ENCODE data around the gene CTNS. TPM values are rescaled to one million over a fixed set of nuclear protein-coding genes. Genes with fewer than 3 reads are reported as not detected.

The CTNS gene
- total and polyA plus RNA-seq, 2 of the 13 experiments (the other 11 are each of a cell fraction or from before 2014, with no cell fraction given) = 9.5 to 13.7 TPM

DNA sequence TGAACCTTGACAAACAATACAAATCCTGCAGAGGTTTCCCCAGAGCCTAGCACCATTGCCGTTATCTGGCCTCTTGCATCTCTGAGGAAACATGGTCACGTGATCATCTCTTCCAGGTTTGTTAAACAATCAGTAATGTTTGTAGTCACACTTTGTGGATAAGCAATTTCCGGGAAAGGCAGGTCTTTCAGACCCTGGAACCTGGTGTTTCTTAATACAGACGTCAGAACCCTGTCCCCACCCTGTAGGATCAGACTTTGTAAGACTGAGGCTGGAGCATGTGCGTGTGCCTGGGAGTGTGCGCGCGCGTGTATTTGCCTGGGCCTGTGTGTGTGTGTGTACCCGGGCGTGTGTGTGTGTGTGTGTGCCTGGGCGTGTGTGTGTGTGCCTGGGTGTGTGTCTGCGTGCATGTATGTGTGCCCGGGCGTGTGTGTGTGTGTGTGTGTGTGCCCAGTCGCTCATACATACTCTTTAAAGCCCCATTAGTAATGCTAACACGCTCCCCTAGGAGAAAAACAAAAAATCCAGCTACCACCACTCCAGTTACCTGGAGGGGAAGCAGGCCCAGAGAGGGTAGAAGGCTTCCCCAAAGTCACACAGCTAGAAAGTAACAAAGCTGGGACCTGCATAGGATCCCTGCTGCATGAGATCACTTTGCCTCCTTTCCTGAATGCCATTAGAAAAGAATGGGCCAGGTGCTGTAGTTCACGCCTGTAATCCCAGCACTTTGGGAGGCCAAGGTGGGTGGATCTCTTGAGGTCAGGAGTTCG lies 5.3 kb downstream of the CTNS start (continued):
- TF ChIP-seq, protein P1, sequence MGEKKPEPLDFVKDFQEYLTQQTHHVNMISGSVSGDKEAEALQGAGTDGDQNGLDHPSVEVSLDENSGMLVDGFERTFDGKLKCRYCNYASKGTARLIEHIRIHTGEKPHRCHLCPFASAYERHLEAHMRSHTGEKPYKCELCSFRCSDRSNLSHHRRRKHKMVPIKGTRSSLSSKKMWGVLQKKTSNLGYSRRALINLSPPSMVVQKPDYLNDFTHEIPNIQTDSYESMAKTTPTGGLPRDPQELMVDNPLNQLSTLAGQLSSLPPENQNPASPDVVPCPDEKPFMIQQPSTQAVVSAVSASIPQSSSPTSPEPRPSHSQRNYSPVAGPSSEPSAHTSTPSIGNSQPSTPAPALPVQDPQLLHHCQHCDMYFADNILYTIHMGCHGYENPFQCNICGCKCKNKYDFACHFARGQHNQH (CRISPR knock-in tag; IDR thresholded peaks at IDR 0.05) = no peak
- TF ChIP-seq RARA (CRISPR knock-in tag; IDR thresholded peaks at IDR 0.05) (peak; percentile 49), PRMT3 (CRISPR knock-in tag; IDR thresholded peaks at IDR 0.05; ENCODE audit: borderline replicate concordance, low read depth) (no peak), SNAPC2 (CRISPR knock-in tag; IDR thresholded peaks at IDR 0.05) (no peak), TRIM24 (CRISPR knock-in tag; IDR thresholded peaks at IDR 0.05) (no peak), THRA (CRISPR knock-in tag; IDR thresholded peaks at IDR 0.05; ENCODE audit: borderline replicate concordance) (no peak), GABPB1 (CRISPR knock-in tag; IDR thresholded peaks at IDR 0.05) (no peak; the same call in 1 of the 2 replicates), CREB1 (IDR thresholded peaks at IDR 0.05) (peak; percentile 64), CREB1 (CRISPR knock-in tag; IDR thresholded peaks at IDR 0.05) (peak; percentile 56; the same call in 1 of the 2 replicates), ZBTB21 (CRISPR knock-in tag; IDR thresholded peaks at IDR 0.05) (peak; percentile 77), CEBPB (IDR thresholded peaks at IDR 0.05; ENCODE audit: borderline replicate concordance, low read depth, low read length) (0 out of 2 replicates have a peak, but pooled peaks have one; percentile 28), SIN3A (IDR thresholded peaks at IDR 0.05; ENCODE audit: borderline replicate concordance, low read depth, low read length) (0 out of 2 replicates have a peak, but pooled peaks have one; percentile 16), SOX5 (CRISPR knock-in tag; IDR thresholded peaks at IDR 0.05; ENCODE audit: borderline replicate concordance) (peak; percentile 89), ZNF414 (CRISPR knock-in tag; IDR thresholded peaks at IDR 0.05) (peak; percentile 47; the same call in 1 of the 2 replicates)
- TF ChIP-seq, protein P2, sequence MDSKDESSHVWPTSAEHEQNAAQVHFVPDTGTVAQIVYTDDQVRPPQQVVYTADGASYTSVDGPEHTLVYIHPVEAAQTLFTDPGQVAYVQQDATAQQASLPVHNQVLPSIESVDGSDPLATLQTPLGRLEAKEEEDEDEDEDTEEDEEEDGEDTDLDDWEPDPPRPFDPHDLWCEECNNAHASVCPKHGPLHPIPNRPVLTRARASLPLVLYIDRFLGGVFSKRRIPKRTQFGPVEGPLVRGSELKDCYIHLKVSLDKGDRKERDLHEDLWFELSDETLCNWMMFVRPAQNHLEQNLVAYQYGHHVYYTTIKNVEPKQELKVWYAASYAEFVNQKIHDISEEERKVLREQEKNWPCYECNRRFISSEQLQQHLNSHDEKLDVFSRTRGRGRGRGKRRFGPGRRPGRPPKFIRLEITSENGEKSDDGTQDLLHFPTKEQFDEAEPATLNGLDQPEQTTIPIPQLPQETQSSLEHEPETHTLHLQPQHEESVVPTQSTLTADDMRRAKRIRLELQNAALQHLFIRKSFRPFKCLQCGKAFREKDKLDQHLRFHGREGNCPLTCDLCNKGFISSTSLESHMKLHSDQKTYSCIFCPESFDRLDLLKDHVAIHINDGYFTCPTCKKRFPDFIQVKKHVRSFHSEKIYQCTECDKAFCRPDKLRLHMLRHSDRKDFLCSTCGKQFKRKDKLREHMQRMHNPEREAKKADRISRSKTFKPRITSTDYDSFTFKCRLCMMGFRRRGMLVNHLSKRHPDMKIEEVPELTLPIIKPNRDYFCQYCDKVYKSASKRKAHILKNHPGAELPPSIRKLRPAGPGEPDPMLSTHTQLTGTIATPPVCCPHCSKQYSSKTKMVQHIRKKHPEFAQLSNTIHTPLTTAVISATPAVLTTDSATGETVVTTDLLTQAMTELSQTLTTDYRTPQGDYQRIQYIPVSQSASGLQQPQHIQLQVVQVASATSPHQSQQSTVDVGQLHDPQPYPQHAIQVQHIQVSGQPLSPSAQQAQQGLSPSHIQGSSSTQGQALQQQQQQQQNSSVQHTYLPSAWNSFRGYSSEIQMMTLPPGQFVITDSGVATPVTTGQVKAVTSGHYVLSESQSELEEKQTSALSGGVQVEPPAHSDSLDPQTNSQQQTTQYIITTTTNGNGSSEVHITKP (CRISPR knock-in tag; IDR thresholded peaks at IDR 0.05; ENCODE audit: low read depth) = no peak
- TF ChIP-seq, protein P3, sequence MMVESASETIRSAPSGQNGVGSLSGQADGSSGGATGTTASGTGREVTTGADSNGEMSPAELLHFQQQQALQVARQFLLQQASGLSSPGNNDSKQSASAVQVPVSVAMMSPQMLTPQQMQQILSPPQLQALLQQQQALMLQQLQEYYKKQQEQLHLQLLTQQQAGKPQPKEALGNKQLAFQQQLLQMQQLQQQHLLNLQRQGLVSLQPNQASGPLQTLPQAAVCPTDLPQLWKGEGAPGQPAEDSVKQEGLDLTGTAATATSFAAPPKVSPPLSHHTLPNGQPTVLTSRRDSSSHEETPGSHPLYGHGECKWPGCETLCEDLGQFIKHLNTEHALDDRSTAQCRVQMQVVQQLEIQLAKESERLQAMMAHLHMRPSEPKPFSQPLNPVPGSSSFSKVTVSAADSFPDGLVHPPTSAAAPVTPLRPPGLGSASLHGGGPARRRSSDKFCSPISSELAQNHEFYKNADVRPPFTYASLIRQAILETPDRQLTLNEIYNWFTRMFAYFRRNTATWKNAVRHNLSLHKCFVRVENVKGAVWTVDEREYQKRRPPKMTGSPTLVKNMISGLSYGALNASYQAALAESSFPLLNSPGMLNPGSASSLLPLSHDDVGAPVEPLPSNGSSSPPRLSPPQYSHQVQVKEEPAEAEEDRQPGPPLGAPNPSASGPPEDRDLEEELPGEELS (CRISPR knock-in tag; IDR thresholded peaks at IDR 0.05) = peak; percentile 77
- TF ChIP-seq, protein P4, sequence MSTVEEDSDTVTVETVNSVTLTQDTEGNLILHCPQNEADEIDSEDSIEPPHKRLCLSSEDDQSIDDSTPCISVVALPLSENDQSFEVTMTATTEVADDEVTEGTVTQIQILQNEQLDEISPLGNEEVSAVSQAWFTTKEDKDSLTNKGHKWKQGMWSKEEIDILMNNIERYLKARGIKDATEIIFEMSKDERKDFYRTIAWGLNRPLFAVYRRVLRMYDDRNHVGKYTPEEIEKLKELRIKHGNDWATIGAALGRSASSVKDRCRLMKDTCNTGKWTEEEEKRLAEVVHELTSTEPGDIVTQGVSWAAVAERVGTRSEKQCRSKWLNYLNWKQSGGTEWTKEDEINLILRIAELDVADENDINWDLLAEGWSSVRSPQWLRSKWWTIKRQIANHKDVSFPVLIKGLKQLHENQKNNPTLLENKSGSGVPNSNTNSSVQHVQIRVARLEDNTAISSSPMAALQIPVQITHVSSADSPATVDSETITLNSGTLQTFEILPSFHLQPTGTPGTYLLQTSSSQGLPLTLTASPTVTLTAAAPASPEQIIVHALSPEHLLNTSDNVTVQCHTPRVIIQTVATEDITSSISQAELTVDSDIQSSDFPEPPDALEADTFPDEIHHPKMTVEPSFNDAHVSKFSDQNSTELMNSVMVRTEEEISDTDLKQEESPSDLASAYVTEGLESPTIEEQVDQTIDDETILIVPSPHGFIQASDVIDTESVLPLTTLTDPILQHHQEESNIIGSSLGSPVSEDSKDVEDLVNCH (CRISPR knock-in tag; IDR thresholded peaks at IDR 0.05) = no peak

Measured in HepG2 (cell line).